CMK (cell line): ENCODE measurements around the gene NSA2.

Experiments used
- DNase-seq: peaks from one replicate; pipeline ENCODE4 v3.0.0-alpha.2; 2010; ENCODE audit warnings: low read depth

The NSA2 gene

GRCh38 chr5:74816875-74817274 is 49.8 kb downstream of the NSA2 start:
- no peak for DNase-seq

GRCh38 chr5:74822288-74822687 is 55.2 kb downstream of the NSA2 start:
- DNase-seq, result no peak

GRCh38 chr5:74829413-74829812 is 62.4 kb downstream of the NSA2 start:
- no peak for DNase-seq
